ENCODE measurements around the gene DUSP10. TPM values are rescaled to one million over a fixed set of nuclear protein-coding genes. Genes with fewer than 3 reads are reported as not detected.

DUSP10 gene
- total RNA-seq, 1 donor from 2014 or later = 3.2 TPM

DNA sequence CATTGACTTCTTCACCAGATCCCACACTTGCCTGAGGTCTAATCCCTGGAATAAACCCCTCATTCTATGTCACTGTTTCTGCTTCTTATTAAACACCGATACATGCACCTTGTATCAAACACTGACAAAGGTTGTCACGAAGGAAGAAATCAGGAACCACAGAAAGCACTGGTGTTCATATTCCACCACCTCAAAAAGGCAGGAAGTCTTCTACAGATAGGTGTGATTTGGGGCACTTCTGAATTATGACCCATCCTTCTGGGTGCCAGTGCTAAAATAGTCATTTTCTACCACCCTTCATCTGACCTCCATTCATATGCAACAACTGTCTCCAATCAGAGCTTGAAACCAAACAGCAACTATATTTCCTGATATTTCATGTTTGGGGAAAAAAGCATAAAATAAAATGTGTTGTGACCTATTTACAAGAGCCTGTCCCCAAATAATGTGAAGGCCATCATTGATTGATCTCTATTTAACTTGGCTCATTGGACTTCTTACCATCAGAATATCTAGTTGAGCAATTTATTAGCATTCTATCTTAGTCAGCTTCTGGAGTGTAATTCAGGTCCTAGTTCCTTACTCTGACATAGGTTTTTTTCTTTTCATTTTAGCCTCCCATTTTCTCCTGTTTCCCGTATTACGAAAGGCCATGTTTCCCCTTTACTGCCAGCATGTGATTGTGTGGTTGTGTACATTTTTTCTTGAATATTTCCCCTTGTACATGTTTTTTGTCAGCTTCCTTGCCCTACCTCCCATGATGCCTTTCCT lies 43.1 kb downstream of the DUSP10 start:
- Mint-ChIP-seq H3K9me3 (ENCODE audit: unreplicated experiment) (peaks cover under 1% of the 10 kb centered on the region), H3K4me1 (ENCODE audit: unreplicated experiment) (peaks cover 2% of the 10 kb centered on the region), H3K36me3 (ENCODE audit: unreplicated experiment) (peaks cover 11% of the 10 kb centered on the region), H3K27me3 (ENCODE audit: unreplicated experiment) (no peaks in the 10 kb centered on the region), H3K27ac (ENCODE audit: unreplicated experiment) (no peak overlapping the region), H3K4me3 (ENCODE audit: unreplicated experiment) (no peak overlapping the region)
- DNase-seq (ENCODE audit: extremely low spot score, unreplicated experiment) = no peak
- TF ChIP-seq, protein P1, sequence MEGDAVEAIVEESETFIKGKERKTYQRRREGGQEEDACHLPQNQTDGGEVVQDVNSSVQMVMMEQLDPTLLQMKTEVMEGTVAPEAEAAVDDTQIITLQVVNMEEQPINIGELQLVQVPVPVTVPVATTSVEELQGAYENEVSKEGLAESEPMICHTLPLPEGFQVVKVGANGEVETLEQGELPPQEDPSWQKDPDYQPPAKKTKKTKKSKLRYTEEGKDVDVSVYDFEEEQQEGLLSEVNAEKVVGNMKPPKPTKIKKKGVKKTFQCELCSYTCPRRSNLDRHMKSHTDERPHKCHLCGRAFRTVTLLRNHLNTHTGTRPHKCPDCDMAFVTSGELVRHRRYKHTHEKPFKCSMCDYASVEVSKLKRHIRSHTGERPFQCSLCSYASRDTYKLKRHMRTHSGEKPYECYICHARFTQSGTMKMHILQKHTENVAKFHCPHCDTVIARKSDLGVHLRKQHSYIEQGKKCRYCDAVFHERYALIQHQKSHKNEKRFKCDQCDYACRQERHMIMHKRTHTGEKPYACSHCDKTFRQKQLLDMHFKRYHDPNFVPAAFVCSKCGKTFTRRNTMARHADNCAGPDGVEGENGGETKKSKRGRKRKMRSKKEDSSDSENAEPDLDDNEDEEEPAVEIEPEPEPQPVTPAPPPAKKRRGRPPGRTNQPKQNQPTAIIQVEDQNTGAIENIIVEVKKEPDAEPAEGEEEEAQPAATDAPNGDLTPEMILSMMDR (IDR thresholded peaks at IDR 0.05) = no peak

DNA sequence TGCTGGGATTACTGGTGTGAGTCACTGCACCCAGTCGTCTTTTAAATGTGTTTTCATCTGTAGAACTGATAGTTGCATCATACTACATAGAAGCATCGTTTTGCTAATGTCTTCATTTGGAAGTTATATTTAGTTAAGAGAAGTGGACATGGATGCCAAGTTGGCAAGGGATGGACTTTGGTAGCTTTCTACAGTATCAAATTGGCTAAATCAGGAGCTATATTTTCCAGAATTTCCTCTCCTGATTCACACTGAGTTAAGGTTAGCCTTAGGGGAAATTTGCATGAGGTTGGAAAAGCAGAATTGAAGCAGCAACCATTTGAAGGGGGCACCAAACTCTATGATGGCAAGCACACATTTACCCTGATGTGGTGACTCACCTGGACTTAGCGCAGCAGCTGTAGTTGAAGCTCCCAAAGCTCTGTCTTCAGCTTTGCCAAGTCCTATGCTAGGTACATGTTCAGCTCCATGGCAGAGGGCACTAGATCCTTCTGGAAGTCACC lies 43.9 kb downstream of the DUSP10 start:
- no peak for DNase-seq (ENCODE audit: extremely low spot score, unreplicated experiment)
- peaks cover 11% of the 10 kb centered on the region for H3K36me3 Mint-ChIP-seq (ENCODE audit: unreplicated experiment)
- TF ChIP-seq, protein P1 (IDR thresholded peaks at IDR 0.05) = no peak
- peaks cover 2% of the 10 kb centered on the region for H3K4me1 Mint-ChIP-seq (ENCODE audit: unreplicated experiment)
- H3K27ac Mint-ChIP-seq (ENCODE audit: unreplicated experiment) = no peak overlapping the region
- H3K27me3 Mint-ChIP-seq (ENCODE audit: unreplicated experiment) = no peaks in the 10 kb centered on the region
- H3K9me3 Mint-ChIP-seq (ENCODE audit: unreplicated experiment) = peaks cover 8% of the 10 kb centered on the region
- no peak overlapping the region for H3K4me3 Mint-ChIP-seq (ENCODE audit: unreplicated experiment)

DNA sequence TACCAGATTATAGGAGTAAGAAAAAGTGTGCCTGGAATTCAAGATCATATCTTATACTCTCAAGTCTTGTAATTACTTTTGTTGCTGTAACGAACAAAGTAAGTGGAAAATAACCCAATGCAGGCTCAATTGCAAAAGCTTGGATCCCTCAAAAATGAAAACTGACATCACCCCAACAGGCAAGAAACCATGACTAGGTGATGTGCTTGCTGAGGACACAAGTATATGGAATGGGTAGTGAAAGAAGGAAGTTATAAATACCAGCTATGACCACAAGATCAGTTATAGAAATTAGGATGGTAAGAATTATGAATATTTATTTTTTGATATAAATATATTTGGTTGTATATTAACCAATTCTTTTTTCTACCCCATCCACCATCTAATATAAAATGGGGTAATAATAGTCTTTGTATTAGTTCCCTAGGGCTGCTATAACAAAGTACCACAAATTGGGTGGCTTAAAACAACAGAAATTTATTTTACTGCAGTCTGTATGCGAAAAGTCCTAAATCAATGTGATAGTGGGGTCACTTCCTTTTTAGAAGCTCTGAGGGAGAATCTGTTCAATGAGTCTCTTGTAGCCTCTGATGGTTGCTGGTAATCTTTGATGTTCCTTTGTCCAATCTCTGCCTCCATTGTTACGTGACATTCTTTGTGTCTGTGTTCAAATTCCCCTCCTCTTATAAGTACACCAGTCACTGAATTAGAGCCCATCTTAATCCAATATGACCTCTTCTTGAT lies 45.0 kb downstream of the DUSP10 start:
- Mint-ChIP-seq H3K27ac (ENCODE audit: unreplicated experiment) (no peak overlapping the region), H3K4me3 (ENCODE audit: unreplicated experiment) (no peak overlapping the region), H3K27me3 (ENCODE audit: unreplicated experiment) (no peaks in the 10 kb centered on the region), H3K9me3 (ENCODE audit: unreplicated experiment) (peaks cover 12% of the 10 kb centered on the region), H3K4me1 (ENCODE audit: unreplicated experiment) (peaks cover 2% of the 10 kb centered on the region), H3K36me3 (ENCODE audit: unreplicated experiment) (peaks cover 6% of the 10 kb centered on the region)
- no peak for DNase-seq (ENCODE audit: extremely low spot score, unreplicated experiment)
- TF ChIP-seq, protein P1 (IDR thresholded peaks at IDR 0.05) = no peak

DNA sequence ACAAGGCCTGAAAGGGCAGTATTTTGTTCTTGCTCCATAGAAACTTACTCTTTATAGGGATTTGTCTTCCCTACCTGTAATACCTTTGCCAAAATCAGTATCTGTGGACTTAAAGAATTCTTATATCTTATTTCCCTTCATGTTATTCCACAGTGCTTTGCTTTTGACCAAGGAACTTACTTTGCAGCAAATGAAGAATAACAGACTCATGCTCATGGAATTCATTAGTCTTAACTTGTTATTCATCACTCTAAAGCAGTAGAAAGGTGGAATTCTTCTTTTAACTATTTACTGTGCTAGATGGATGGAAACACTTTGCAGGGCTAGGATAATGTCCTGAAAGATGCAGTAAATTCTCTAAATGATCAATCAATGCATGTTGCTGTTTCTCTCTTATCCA lies 45.9 kb downstream of the DUSP10 start:
- DNase-seq (ENCODE audit: extremely low spot score, unreplicated experiment) = no peak
- H3K27ac Mint-ChIP-seq (ENCODE audit: unreplicated experiment) = no peak overlapping the region
- TF ChIP-seq, protein P1 (IDR thresholded peaks at IDR 0.05) = no peak
- H3K9me3 Mint-ChIP-seq (ENCODE audit: unreplicated experiment) = peaks cover 12% of the 10 kb centered on the region
- H3K4me3 Mint-ChIP-seq (ENCODE audit: unreplicated experiment) = no peak overlapping the region
- H3K4me1 Mint-ChIP-seq (ENCODE audit: unreplicated experiment) = peaks cover 2% of the 10 kb centered on the region
- H3K36me3 Mint-ChIP-seq (ENCODE audit: unreplicated experiment) = peaks cover 2% of the 10 kb centered on the region
- H3K27me3 Mint-ChIP-seq (ENCODE audit: unreplicated experiment) = no peaks in the 10 kb centered on the region

DNA sequence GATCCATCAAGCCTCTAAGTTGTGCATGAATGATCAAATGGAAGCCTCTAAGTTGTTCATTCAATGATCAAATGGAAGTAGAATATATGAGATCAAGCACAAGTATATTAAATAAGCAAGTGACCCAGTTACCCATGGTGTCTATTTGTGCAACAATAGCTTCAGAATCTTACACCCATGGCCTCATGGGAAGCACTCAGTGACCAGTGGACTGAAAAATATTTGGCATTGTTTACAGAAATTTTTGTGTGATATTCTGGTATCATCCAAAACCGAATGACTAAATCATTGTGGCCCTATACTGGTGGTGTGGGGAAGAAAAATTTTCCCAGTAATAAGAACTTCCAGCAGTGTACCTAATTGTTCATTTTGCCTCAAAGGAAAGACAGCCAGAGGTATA lies 46.6 kb downstream of the DUSP10 start:
- DNase-seq (ENCODE audit: extremely low spot score, unreplicated experiment) = no peak
- TF ChIP-seq, protein P1 (IDR thresholded peaks at IDR 0.05) = no peak
- peaks cover 2% of the 10 kb centered on the region for H3K36me3 Mint-ChIP-seq (ENCODE audit: unreplicated experiment)
- no peak overlapping the region for H3K4me3 Mint-ChIP-seq (ENCODE audit: unreplicated experiment)
- peaks cover 12% of the 10 kb centered on the region for H3K9me3 Mint-ChIP-seq (ENCODE audit: unreplicated experiment)
- H3K27ac Mint-ChIP-seq (ENCODE audit: unreplicated experiment) = no peak overlapping the region
- peaks cover 2% of the 10 kb centered on the region for H3K4me1 Mint-ChIP-seq (ENCODE audit: unreplicated experiment)
- H3K27me3 Mint-ChIP-seq (ENCODE audit: unreplicated experiment) = no peaks in the 10 kb centered on the region

Measured in osteocyte (in vitro differentiated cells).